Measurements from ENCODE around the gene TBX15.

The TBX15 gene

GRCh38 chr1:118987468-118988185, 516 bp downstream of the TBX15 start:
- no peak overlapping the region for H3K9ac ChIP-seq (ENCODE audit: low read length)
- H3K4me1 ChIP-seq (ENCODE audit: control insufficient read depth, insufficient read depth, low read length), result peaks cover 26% of the 10 kb centered on the region
- peaks cover 100% of the 10 kb centered on the region for H3K27me3 ChIP-seq (ENCODE audit: control insufficient read depth, insufficient read depth, low read length)
- H3K36me3 ChIP-seq (ENCODE audit: control insufficient read depth, insufficient read depth, low read length), result no peaks in the 10 kb centered on the region
- H3K9me3 ChIP-seq (ENCODE audit: control insufficient read depth, low read length), result no peaks in the 10 kb centered on the region
- no peak overlapping the region for H3K4me3 ChIP-seq (ENCODE audit: low read length)

- Histone ChIP-seq H3K4me1 (ENCODE audit: control insufficient read depth, insufficient read depth, low read length) (peaks cover 26% of the 10 kb centered on the region), H3K36me3 (ENCODE audit: control insufficient read depth, insufficient read depth, low read length) (no peaks in the 10 kb centered on the region), H3K9me3 (ENCODE audit: control insufficient read depth, low read length) (no peaks in the 10 kb centered on the region), H3K9ac (ENCODE audit: low read length) (no peak overlapping the region), H3K27me3 (ENCODE audit: control insufficient read depth, insufficient read depth, low read length) (peaks cover 100% of the 10 kb centered on the region), H3K4me3 (ENCODE audit: low read length) (no peak overlapping the region)
Observed at GRCh38 chr1:118986555-118987467, 1.3 kb downstream of the TBX15 start.

- Histone ChIP-seq H3K4me1 (ENCODE audit: control insufficient read depth, insufficient read depth, low read length) (peaks cover 26% of the 10 kb centered on the region), H3K36me3 (ENCODE audit: control insufficient read depth, insufficient read depth, low read length) (no peaks in the 10 kb centered on the region), H3K4me3 (ENCODE audit: low read length) (no peak overlapping the region), H3K9me3 (ENCODE audit: control insufficient read depth, low read length) (no peaks in the 10 kb centered on the region), H3K9ac (ENCODE audit: low read length) (no peak overlapping the region), H3K27me3 (ENCODE audit: control insufficient read depth, insufficient read depth, low read length) (peaks cover 100% of the 10 kb centered on the region)
Observed at GRCh38 chr1:118985640-118986554, 2.2 kb downstream of the TBX15 start.

- Histone ChIP-seq H3K4me1 (ENCODE audit: control insufficient read depth, insufficient read depth, low read length) (peaks cover 26% of the 10 kb centered on the region), H3K27me3 (ENCODE audit: control insufficient read depth, insufficient read depth, low read length) (peaks cover 100% of the 10 kb centered on the region), H3K9ac (ENCODE audit: low read length) (no peak overlapping the region)
Observed at GRCh38 chr1:118984722-118985639, 3.2 kb downstream of the TBX15 start.

GRCh38 chr1:118984086-118984721, 3.9 kb downstream of the TBX15 start:
- Histone ChIP-seq H3K36me3 (ENCODE audit: control insufficient read depth, insufficient read depth, low read length) (no peaks in the 10 kb centered on the region), H3K4me1 (ENCODE audit: control insufficient read depth, insufficient read depth, low read length) (peaks cover 30% of the 10 kb centered on the region), H3K27me3 (ENCODE audit: control insufficient read depth, insufficient read depth, low read length) (peaks cover 100% of the 10 kb centered on the region), H3K9ac (ENCODE audit: low read length) (no peak overlapping the region), H3K9me3 (ENCODE audit: control insufficient read depth, low read length) (no peaks in the 10 kb centered on the region), H3K4me3 (ENCODE audit: low read length) (no peak overlapping the region)

More at GRCh38 chr1:118984722-118985639, 3.2 kb downstream of the TBX15 start:
- no peak overlapping the region for H3K4me3 ChIP-seq (ENCODE audit: low read length)
- no peaks in the 10 kb centered on the region for H3K36me3 ChIP-seq (ENCODE audit: control insufficient read depth, insufficient read depth, low read length)
- no peaks in the 10 kb centered on the region for H3K9me3 ChIP-seq (ENCODE audit: control insufficient read depth, low read length)

- Histone ChIP-seq H3K4me1 (ENCODE audit: control insufficient read depth, insufficient read depth, low read length) (peaks cover 30% of the 10 kb centered on the region), H3K4me3 (ENCODE audit: low read length) (no peak overlapping the region), H3K9ac (ENCODE audit: low read length) (no peak overlapping the region), H3K36me3 (ENCODE audit: control insufficient read depth, insufficient read depth, low read length) (no peaks in the 10 kb centered on the region), H3K27me3 (ENCODE audit: control insufficient read depth, insufficient read depth, low read length) (peaks cover 100% of the 10 kb centered on the region), H3K9me3 (ENCODE audit: control insufficient read depth, low read length) (no peaks in the 10 kb centered on the region)
Observed at GRCh38 chr1:118983558-118984041, 4.5 kb downstream of the TBX15 start.

GRCh38 chr1:118982821-118983557, 5.2 kb downstream of the TBX15 start:
- Histone ChIP-seq H3K36me3 (ENCODE audit: control insufficient read depth, insufficient read depth, low read length) (no peaks in the 10 kb centered on the region), H3K9me3 (ENCODE audit: control insufficient read depth, low read length) (no peaks in the 10 kb centered on the region), H3K27me3 (ENCODE audit: control insufficient read depth, insufficient read depth, low read length) (peaks cover 99% of the 10 kb centered on the region), H3K9ac (ENCODE audit: low read length) (no peak overlapping the region), H3K4me3 (ENCODE audit: low read length) (no peak overlapping the region), H3K4me1 (ENCODE audit: control insufficient read depth, insufficient read depth, low read length) (peaks cover 28% of the 10 kb centered on the region)

GRCh38 chr1:118982266-118982665, 5.9 kb downstream of the TBX15 start:
- Histone ChIP-seq H3K4me1 (ENCODE audit: control insufficient read depth, insufficient read depth, low read length) (peaks cover 22% of the 10 kb centered on the region), H3K27me3 (ENCODE audit: control insufficient read depth, insufficient read depth, low read length) (peaks cover 99% of the 10 kb centered on the region), H3K36me3 (ENCODE audit: control insufficient read depth, insufficient read depth, low read length) (no peaks in the 10 kb centered on the region), H3K4me3 (ENCODE audit: low read length) (no peak overlapping the region), H3K9me3 (ENCODE audit: control insufficient read depth, low read length) (no peaks in the 10 kb centered on the region), H3K9ac (ENCODE audit: low read length) (no peak overlapping the region)

- Histone ChIP-seq H3K9me3 (ENCODE audit: control insufficient read depth, low read length) (no peaks in the 10 kb centered on the region), H3K4me3 (ENCODE audit: low read length) (no peak overlapping the region), H3K36me3 (ENCODE audit: control insufficient read depth, insufficient read depth, low read length) (no peaks in the 10 kb centered on the region), H3K27me3 (ENCODE audit: control insufficient read depth, insufficient read depth, low read length) (peaks cover 95% of the 10 kb centered on the region), H3K9ac (ENCODE audit: low read length) (no peak overlapping the region), H3K4me1 (ENCODE audit: control insufficient read depth, insufficient read depth, low read length) (peaks cover 22% of the 10 kb centered on the region)
Observed at GRCh38 chr1:118981436-118981835, 6.7 kb downstream of the TBX15 start.
